ENCODE data around the gene CC2D2B. TPM values are rescaled to one million over a fixed set of nuclear protein-coding genes. Genes with fewer than 3 reads are reported as not detected.
"Not testable (repeated sequence)": the region's sequence is repeated elsewhere in the genome, so short reads cannot be mapped to it uniquely, and the experiment has no call there.

Gene CC2D2B
- total RNA-seq: 1 to 10 TPM in 4 of 8 experiments, under 1 TPM in 4; 0.38 to 1.9 (median 0.95) TPM

GRCh38 chr10:95907456-95908253 is at the start of gene CC2D2B:
TSS of gene CC2D2B (plus strand) at chr10:95907975. CDS start at chr10:95911324, 3,349 bp downstream.
- WGBS, 10 experiments: 0 to 2% (median 0%) methylated on average over 1 to 19 of the region's 69 CpGs; no CpG with 5 or more reads in 3 of the 10 experiments
- Histone ChIP-seq H3K4me3 (peak within 1 kb of the TSS; percentile 72 to 93 (median 81)), H3K4me1 (replicated peaks in 1 of 2) (peaks cover 2 to 4% of the 10 kb centered on the region in 2 donors), H3K27ac (peak within 1 kb of the TSS; percentile 61)
- peak; percentile 92 to 97 (median 96) for ATAC-seq (replicated peaks in 6 of 8)
- in situ Hi-C loops (cut with MboI; ENCODE audit: low pct_unique_long_range_greater_than_20kb in 2 of 9, low sequenced_read_pairs in 9 of 9, unreplicated experiment in 9 of 9): no loop called here

GRCh38 chr10:95860166-95860940 is 47.4 kb upstream of the CC2D2B start:
- in situ Hi-C loops (cut with MboI; ENCODE audit: low pct_unique_long_range_greater_than_20kb in 2 of 9, low sequenced_read_pairs in 9 of 9, unreplicated experiment in 9 of 9): no loop called here
- Histone ChIP-seq H3K27ac (no peak overlapping the region), H3K4me3 (no peak overlapping the region), H3K4me1 (replicated peaks in 1 of 2) (peaks cover 2 to 3% of the 10 kb centered on the region in 2 donors)
- ATAC-seq (replicated peaks in 6 of 8): no peak
- WGBS, 10 experiments: 38 to 100% (median 90%) methylated on average over 1 to 3 of the region's 3 CpGs; no CpG with 5 or more reads in 2 of the 10 experiments

- Histone ChIP-seq H3K27ac (no peak overlapping the region), H3K4me1 (replicated peaks in 1 of 2) (peaks cover 2 to 3% of the 10 kb centered on the region in 2 donors), H3K4me3 (no peak overlapping the region)
- WGBS, 10 experiments: 40 to 100% (median 82%) methylated on average over 1 to 2 of the region's 2 CpGs; no CpG with 5 or more reads in 2 of the 10 experiments
- ATAC-seq (replicated peaks in 6 of 8): no peak
- in situ Hi-C loops (cut with MboI; ENCODE audit: low pct_unique_long_range_greater_than_20kb in 2 of 9, low sequenced_read_pairs in 9 of 9, unreplicated experiment in 9 of 9): no loop called here
Observed at GRCh38 chr10:95861386-95861785, 46.4 kb upstream of the CC2D2B start.

- H3K4me1 ChIP-seq (replicated peaks in 1 of 2): peaks cover 2 to 3% of the 10 kb centered on the region in 2 donors
- H3K27ac ChIP-seq: peak overlapping the region; percentile 9 to 10
- 0 to 63% (median 34%) methylated on average over 1 to 6 of the region's 7 CpGs for WGBS, 10 experiments
- H3K4me3 ChIP-seq: no peak overlapping the region
- in situ Hi-C loops (cut with MboI; ENCODE audit: low pct_unique_long_range_greater_than_20kb in 2 of 9, low sequenced_read_pairs in 9 of 9, unreplicated experiment in 9 of 9): no loop called here
- ATAC-seq (replicated peaks in 6 of 8): peak; percentile 88 to 100 (median 99)
Observed at GRCh38 chr10:95864906-95865813, 42.6 kb upstream of the CC2D2B start.

- Histone ChIP-seq H3K4me1 (replicated peaks in 1 of 2) (peaks cover 2 to 3% of the 10 kb centered on the region in 2 donors), H3K27ac (no peak overlapping the region), H3K4me3 (no peak overlapping the region)
- WGBS, 10 experiments: 10 to 100% (median 95%) methylated on average over 1 to 5 of the region's 6 CpGs; no CpG with 5 or more reads in 2 of the 10 experiments
- ATAC-seq (replicated peaks in 6 of 8): no peak
- in situ Hi-C loops (cut with MboI; ENCODE audit: low pct_unique_long_range_greater_than_20kb in 2 of 9, low sequenced_read_pairs in 9 of 9, unreplicated experiment in 9 of 9): no loop called here
Observed at GRCh38 chr10:95865814-95866466, 41.8 kb upstream of the CC2D2B start.

- WGBS, 10 experiments: 60 to 100% (median 83%) methylated on average over 1 to 2 of the region's 2 CpGs; no CpG with 5 or more reads in 4 of the 10 experiments
- Histone ChIP-seq H3K4me1 (replicated peaks in 1 of 2) (peaks cover 2 to 3% of the 10 kb centered on the region in 2 donors), H3K27ac (no peak overlapping the region), H3K4me3 (no peak overlapping the region)
- no peak for ATAC-seq (replicated peaks in 6 of 8)
- in situ Hi-C loops (cut with MboI; ENCODE audit: low pct_unique_long_range_greater_than_20kb in 2 of 9, low sequenced_read_pairs in 9 of 9, unreplicated experiment in 9 of 9): no loop called here
Observed at GRCh38 chr10:95866467-95866842, 41.3 kb upstream of the CC2D2B start.

- no peak for ATAC-seq (replicated peaks in 6 of 8)
- Histone ChIP-seq H3K4me1 (replicated peaks in 1 of 2) (peaks cover 2 to 3% of the 10 kb centered on the region in 2 donors), H3K27ac (no peak overlapping the region), H3K4me3 (no peak overlapping the region)
- 75 to 100% (median 90%) methylated on average over 1 to 4 of the region's 4 CpGs; no CpG with 5 or more reads in 1 of the 10 experiments for WGBS, 10 experiments
- in situ Hi-C loops (cut with MboI; ENCODE audit: low pct_unique_long_range_greater_than_20kb in 2 of 9, low sequenced_read_pairs in 9 of 9, unreplicated experiment in 9 of 9): no loop called here
Observed at GRCh38 chr10:95867866-95868265, 39.9 kb upstream of the CC2D2B start.

- Histone ChIP-seq H3K4me3 (no peak overlapping the region), H3K27ac (no peak overlapping the region), H3K4me1 (replicated peaks in 1 of 2) (no peaks in the 10 kb centered on the region)
- no peak for ATAC-seq (replicated peaks in 6 of 8)
- 0 to 95% (median 18%) methylated on average over 1 to 2 of the region's 2 CpGs; no CpG with 5 or more reads in 2 of the 10 experiments for WGBS, 10 experiments
- in situ Hi-C loops (cut with MboI; ENCODE audit: low pct_unique_long_range_greater_than_20kb in 2 of 9, low sequenced_read_pairs in 9 of 9, unreplicated experiment in 9 of 9): no loop called here
Observed at GRCh38 chr10:95872158-95872711, 35.5 kb upstream of the CC2D2B start.

- ATAC-seq (replicated peaks in 6 of 8): no peak
- H3K27ac ChIP-seq: no peak overlapping the region
- WGBS, 10 experiments: 92 to 100% (median 100%) methylated on average over 1 of the region's 2 CpGs; no CpG with 5 or more reads in 6 of the 10 experiments
- no peak overlapping the region for H3K4me3 ChIP-seq
- no peaks in the 10 kb centered on the region for H3K4me1 ChIP-seq (replicated peaks in 1 of 2)
- in situ Hi-C loops (cut with MboI; ENCODE audit: low pct_unique_long_range_greater_than_20kb in 2 of 9, low sequenced_read_pairs in 9 of 9, unreplicated experiment in 9 of 9): no loop called here
Observed at GRCh38 chr10:95873139-95873538, 34.6 kb upstream of the CC2D2B start.

- in situ Hi-C loops (cut with MboI; ENCODE audit: low pct_unique_long_range_greater_than_20kb in 2 of 9, low sequenced_read_pairs in 9 of 9, unreplicated experiment in 9 of 9): no loop called here
- no peak for ATAC-seq (replicated peaks in 6 of 8)
Observed at GRCh38 chr10:95873651-95874050, 34.1 kb upstream of the CC2D2B start.

GRCh38 chr10:95874783-95875182 is 33.0 kb upstream of the CC2D2B start:
- H3K4me3 ChIP-seq; H3K27ac ChIP-seq; ATAC-seq (replicated peaks in 6 of 8); in situ Hi-C loops (cut with MboI; ENCODE audit: low pct_unique_long_range_greater_than_20kb in 2 of 9, low sequenced_read_pairs in 9 of 9, unreplicated experiment in 9 of 9); H3K4me1 ChIP-seq (replicated peaks in 1 of 2): not testable (repeated sequence)

More at GRCh38 chr10:95873651-95874050, 34.1 kb upstream of the CC2D2B start:
- Histone ChIP-seq H3K4me1 (replicated peaks in 1 of 2) (no peaks in the 10 kb centered on the region), H3K27ac (no peak overlapping the region), H3K4me3 (no peak overlapping the region)
- 90 to 100% (median 93%) methylated on average over 1 to 4 of the region's 4 CpGs; no CpG with 5 or more reads in 3 of the 10 experiments for WGBS, 10 experiments

GRCh38 chr10:95876756-95877155 is 31.0 kb upstream of the CC2D2B start:
- WGBS, 10 experiments: 75 to 100% (median 100%) methylated on average over 1 of the region's 1 CpG; no CpG with 5 or more reads in 2 of the 10 experiments
- in situ Hi-C loops (cut with MboI; ENCODE audit: low pct_unique_long_range_greater_than_20kb in 2 of 9, low sequenced_read_pairs in 9 of 9, unreplicated experiment in 9 of 9): no loop called here
- Histone ChIP-seq H3K4me1 (replicated peaks in 1 of 2) (no peaks in the 10 kb centered on the region), H3K4me3 (no peak overlapping the region), H3K27ac (no peak overlapping the region)
- no peak for ATAC-seq (replicated peaks in 6 of 8)

All from motor neuron (in vitro differentiated cells).